Calu3 (cell line): ENCODE data around the gene MMAB. TPM values are rescaled to one million over a fixed set of nuclear protein-coding genes. Genes with fewer than 3 reads are reported as not detected.

Experiments used
- BruUV-seq: library from RNA; stranded (reverse); fragments of 400-500 nt; replicated peaks from 2 replicates; lab custom pipeline; 2021; lab: Mats Ljungman, UMichigan
- CTCF ChIA-PET: fragments of 300-600 bp; sonication (Branson Sonifier 250); formaldehyde crosslinking; loops from one replicate; lab custom pipeline; 2022; ENCODE audit warnings: antibody characterized with exemption; lab: Charles Lee
- DNase-seq: peaks from one replicate; pipeline ENCODE4 v3.0.0; 2022
- H3K27ac Mint-ChIP-seq: one replicate; pipeline ENCODE4 v1.8.0; 2022; ENCODE audit warnings: mixed read lengths; ENCODE audit not compliant: unreplicated experiment
- H3K27me3 Mint-ChIP-seq: one replicate; pipeline ENCODE4 v1.8.0; 2022; ENCODE audit warnings: mixed read lengths; ENCODE audit not compliant: unreplicated experiment
- H3K36me3 Mint-ChIP-seq: one replicate; pipeline ENCODE4 v1.8.0; 2022; ENCODE audit warnings: mild to moderate bottlenecking, moderate library complexity, mixed read lengths; ENCODE audit not compliant: insufficient read depth, unreplicated experiment
- H3K4me1 Mint-ChIP-seq: one replicate; pipeline ENCODE4 v1.8.0; 2022; ENCODE audit warnings: mild to moderate bottlenecking, low read depth, mixed read lengths; ENCODE audit not compliant: unreplicated experiment
- H3K4me3 Mint-ChIP-seq: one replicate; pipeline ENCODE4 v1.8.0; 2022; ENCODE audit warnings: mild to moderate bottlenecking, low read depth, moderate library complexity, mixed read lengths; ENCODE audit not compliant: unreplicated experiment
- H3K9me3 Mint-ChIP-seq: one replicate; pipeline ENCODE4 v1.8.0; 2022; ENCODE audit warnings: low read depth, mixed read lengths; ENCODE audit not compliant: unreplicated experiment
- intact Hi-C: fragments of 100-400 bp; cut with micrococcal nuclease; formaldehyde crosslinking; loops from one replicate; pipeline ENCODE4 v1.10.0; 2022; ENCODE audit not compliant: unreplicated experiment
- total RNA-seq: library from RNA; stranded (reverse); gene quantifications from 2 replicates; pipeline ENCODE4 v1.2.3, GENCODE V29; 2022
- TF ChIP-seq, protein P1 (sequence below): fragments of 200-600 bp; IDR thresholded peaks from one replicate; pipeline ENCODE4 v1.8.0; 2022; ENCODE audit warnings: antibody characterized with exemption; ENCODE audit not compliant: unreplicated experiment

The MMAB gene
- total RNA-seq, 1 experiment from 2014 or later: 82.8 TPM

DNA sequence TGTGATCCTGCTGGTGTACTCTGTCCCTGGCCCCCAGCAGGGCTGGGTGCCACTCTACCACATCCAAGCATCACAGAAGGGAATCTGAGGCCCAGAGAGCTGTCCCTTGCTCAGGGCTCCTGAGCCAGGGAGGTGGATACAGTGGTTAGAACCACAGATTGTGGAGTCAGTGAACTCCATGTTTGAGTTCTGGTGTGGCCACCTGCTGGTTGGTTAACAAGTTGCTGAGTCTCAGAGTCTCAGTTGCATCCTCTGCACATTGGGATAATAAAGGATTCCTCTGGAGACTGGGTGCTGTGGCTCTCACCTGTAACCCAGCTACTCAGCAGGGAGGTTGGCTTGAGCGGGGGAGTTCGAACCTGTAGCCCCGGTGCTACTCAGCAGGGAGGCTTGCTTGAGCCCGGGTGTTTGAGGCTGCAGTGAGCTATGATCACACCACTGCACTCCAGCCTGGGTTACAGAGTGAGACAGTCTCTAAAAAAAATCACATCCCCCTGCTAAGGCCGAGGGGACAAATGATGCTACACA, 39.7 kb upstream of the MMAB start:
- H3K9me3 Mint-ChIP-seq: no peaks in the 10 kb centered on the region
- no peak overlapping the region for H3K4me3 Mint-ChIP-seq
- no peaks in the 10 kb centered on the region for H3K36me3 Mint-ChIP-seq
- no peak overlapping the region for H3K27ac Mint-ChIP-seq
- TF ChIP-seq, protein P1, sequence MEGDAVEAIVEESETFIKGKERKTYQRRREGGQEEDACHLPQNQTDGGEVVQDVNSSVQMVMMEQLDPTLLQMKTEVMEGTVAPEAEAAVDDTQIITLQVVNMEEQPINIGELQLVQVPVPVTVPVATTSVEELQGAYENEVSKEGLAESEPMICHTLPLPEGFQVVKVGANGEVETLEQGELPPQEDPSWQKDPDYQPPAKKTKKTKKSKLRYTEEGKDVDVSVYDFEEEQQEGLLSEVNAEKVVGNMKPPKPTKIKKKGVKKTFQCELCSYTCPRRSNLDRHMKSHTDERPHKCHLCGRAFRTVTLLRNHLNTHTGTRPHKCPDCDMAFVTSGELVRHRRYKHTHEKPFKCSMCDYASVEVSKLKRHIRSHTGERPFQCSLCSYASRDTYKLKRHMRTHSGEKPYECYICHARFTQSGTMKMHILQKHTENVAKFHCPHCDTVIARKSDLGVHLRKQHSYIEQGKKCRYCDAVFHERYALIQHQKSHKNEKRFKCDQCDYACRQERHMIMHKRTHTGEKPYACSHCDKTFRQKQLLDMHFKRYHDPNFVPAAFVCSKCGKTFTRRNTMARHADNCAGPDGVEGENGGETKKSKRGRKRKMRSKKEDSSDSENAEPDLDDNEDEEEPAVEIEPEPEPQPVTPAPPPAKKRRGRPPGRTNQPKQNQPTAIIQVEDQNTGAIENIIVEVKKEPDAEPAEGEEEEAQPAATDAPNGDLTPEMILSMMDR: peak; percentile 44
- CTCF ChIA-PET: no interaction called here
- intact Hi-C loops: loop anchor here (5.0 kb wide), 1 partner anchor 164 kb away; no protein-coding TSS in a partner anchor
- peaks cover 100% of the 10 kb centered on the region for H3K27me3 Mint-ChIP-seq
- BruUV-seq: no TSS peak
- DNase-seq: no peak
- H3K4me1 Mint-ChIP-seq: no peaks in the 10 kb centered on the region

DNA sequence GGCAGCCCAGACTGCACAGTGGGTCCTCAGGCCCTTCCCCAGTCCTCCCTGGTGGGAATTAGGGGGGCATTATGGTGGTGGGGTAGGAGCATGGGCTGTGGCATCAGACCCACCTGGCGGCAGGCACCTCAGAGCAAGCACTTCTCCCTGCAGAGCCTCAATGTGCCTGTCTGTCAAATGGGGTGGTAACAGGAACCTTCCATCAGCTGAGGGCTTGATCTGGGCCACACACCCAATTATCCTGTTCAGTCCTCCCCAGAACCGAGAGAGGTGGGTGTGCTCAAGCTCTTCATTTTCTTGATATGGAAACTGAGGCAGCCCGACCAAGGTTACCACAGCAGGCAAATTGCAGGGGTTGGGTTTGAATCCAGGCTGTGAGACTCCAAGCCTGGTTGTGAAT, 38.7 kb upstream of the MMAB start:
- Mint-ChIP-seq H3K9me3 (no peaks in the 10 kb centered on the region), H3K4me3 (no peak overlapping the region), H3K27ac (no peak overlapping the region), H3K27me3 (peaks cover 100% of the 10 kb centered on the region), H3K36me3 (no peaks in the 10 kb centered on the region), H3K4me1 (no peaks in the 10 kb centered on the region)
- no TSS peak for BruUV-seq
- intact Hi-C loops: loop anchor here (5.0 kb wide), 1 partner anchor 165 kb away; no protein-coding TSS in a partner anchor
- CTCF ChIA-PET: interaction anchor here (0.7 kb wide), 1 partner anchor 30 kb away, joined by 3 read pairs; no protein-coding TSS in a partner anchor
- TF ChIP-seq, protein P1: no peak
- no peak for DNase-seq

DNA sequence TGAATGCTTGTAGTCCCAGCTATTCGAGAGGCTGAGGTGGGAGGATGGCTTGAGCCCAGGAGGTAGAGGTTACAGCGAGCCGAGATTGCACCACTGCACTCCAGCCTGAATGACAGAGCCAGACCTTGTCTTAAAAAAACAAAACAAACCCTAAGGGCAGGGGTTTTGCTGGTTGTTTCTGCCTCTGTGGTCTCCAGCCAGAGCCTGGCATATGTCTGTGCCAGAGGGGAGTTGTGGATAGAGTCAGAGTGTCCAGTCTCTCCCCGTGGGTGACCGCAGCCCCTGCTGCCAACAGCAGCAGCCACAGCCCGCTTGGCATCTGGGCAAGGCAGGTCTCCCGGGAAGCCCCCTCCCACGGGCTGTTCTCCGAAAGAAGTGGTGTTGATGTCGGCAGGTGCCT, 37.9 kb upstream of the MMAB start:
- no TSS peak for BruUV-seq
- Mint-ChIP-seq H3K36me3 (no peaks in the 10 kb centered on the region), H3K4me1 (no peaks in the 10 kb centered on the region), H3K27ac (no peak overlapping the region), H3K9me3 (no peaks in the 10 kb centered on the region), H3K4me3 (no peak overlapping the region), H3K27me3 (peaks cover 100% of the 10 kb centered on the region)
- intact Hi-C loops: loop anchor here (5.0 kb wide), 1 partner anchor 166 kb away; no protein-coding TSS in a partner anchor
- CTCF ChIA-PET: no interaction called here
- DNase-seq: no peak
- TF ChIP-seq, protein P1: no peak

DNA sequence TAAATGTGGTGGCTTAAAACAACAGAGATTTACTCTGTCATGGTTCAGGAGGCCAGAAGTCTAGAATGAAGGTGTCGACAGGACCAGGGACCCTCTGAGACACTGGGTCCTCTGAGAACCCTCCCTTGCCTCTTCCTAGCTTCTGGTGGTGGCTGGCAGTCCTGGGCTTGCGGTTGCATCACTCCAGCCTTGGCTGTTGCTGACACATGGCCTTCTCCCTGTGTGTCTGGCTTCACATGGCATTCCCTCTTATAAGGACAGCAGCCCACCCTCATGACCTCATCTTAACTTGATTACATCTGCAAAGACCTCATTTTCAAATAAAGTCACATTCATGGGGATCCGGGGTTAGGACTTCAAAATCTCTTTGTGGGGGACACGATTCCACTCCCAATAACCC, 37.2 kb upstream of the MMAB start:
- DNase-seq: no peak
- H3K27me3 Mint-ChIP-seq: peaks cover 100% of the 10 kb centered on the region
- no peak overlapping the region for H3K27ac Mint-ChIP-seq
- no peaks in the 10 kb centered on the region for H3K9me3 Mint-ChIP-seq
- no peak overlapping the region for H3K4me3 Mint-ChIP-seq
- CTCF ChIA-PET: interaction anchor here (0.6 kb wide), 1 partner anchor 682 kb away, joined by 3 read pairs; no protein-coding TSS in a partner anchor
- no peaks in the 10 kb centered on the region for H3K36me3 Mint-ChIP-seq
- TF ChIP-seq, protein P1: no peak
- no TSS peak for BruUV-seq
- H3K4me1 Mint-ChIP-seq: no peaks in the 10 kb centered on the region
- intact Hi-C loops: loop anchor here (5.0 kb wide), 1 partner anchor 167 kb away; no protein-coding TSS in a partner anchor
